ENCODE results near the gene CELF4.

Gene CELF4

GRCh38 chr18:37560003-37560402 lies 5.6 kb downstream of the CELF4 start:
- DNase-seq (ENCODE audit: low read depth, low spot score) = no peak
- in situ Hi-C loops (cut with HindIII; ENCODE audit: low sequenced_read_pairs) = no loop called here
- TF ChIP-seq CTCF (IDR thresholded peaks at IDR 0.05; ENCODE audit: low read depth, low read length) = no peak
- no peak overlapping the region for H3K4me3 ChIP-seq (ENCODE audit: low read depth, low read length)

GRCh38 chr18:37559194-37559593 lies 6.4 kb downstream of the CELF4 start:
- H3K4me3 ChIP-seq (ENCODE audit: low read depth, low read length) = no peak overlapping the region
- no peak for DNase-seq (ENCODE audit: low read depth, low spot score)
- in situ Hi-C loops (cut with HindIII; ENCODE audit: low sequenced_read_pairs) = no loop called here
- no peak for TF ChIP-seq CTCF (IDR thresholded peaks at IDR 0.05; ENCODE audit: low read depth, low read length)

- in situ Hi-C loops (cut with HindIII; ENCODE audit: low sequenced_read_pairs) = no loop called here
- TF ChIP-seq CTCF (IDR thresholded peaks at IDR 0.05; ENCODE audit: low read depth, low read length) = no peak
- no peak overlapping the region for H3K4me3 ChIP-seq (ENCODE audit: low read depth, low read length)
- no peak for DNase-seq (ENCODE audit: low read depth, low spot score)
Observed at GRCh38 chr18:37554399-37554787, 11.2 kb downstream of the CELF4 start.

- TF ChIP-seq CTCF (IDR thresholded peaks at IDR 0.05; ENCODE audit: low read depth, low read length) = no peak
- DNase-seq (ENCODE audit: low read depth, low spot score) = no peak
- in situ Hi-C loops (cut with HindIII; ENCODE audit: low sequenced_read_pairs) = no loop called here
- H3K4me3 ChIP-seq (ENCODE audit: low read depth, low read length) = no peak overlapping the region
Observed at GRCh38 chr18:37553633-37554398, 11.8 kb downstream of the CELF4 start.

GRCh38 chr18:37552286-37552685 lies 13.3 kb downstream of the CELF4 start:
- no peak for TF ChIP-seq CTCF (IDR thresholded peaks at IDR 0.05; ENCODE audit: low read depth, low read length)
- H3K4me3 ChIP-seq (ENCODE audit: low read depth, low read length) = no peak overlapping the region
- in situ Hi-C loops (cut with HindIII; ENCODE audit: low sequenced_read_pairs) = no loop called here
- no peak for DNase-seq (ENCODE audit: low read depth, low spot score)

- H3K4me3 ChIP-seq (ENCODE audit: low read depth, low read length) = no peak overlapping the region
- in situ Hi-C loops (cut with HindIII; ENCODE audit: low sequenced_read_pairs) = no loop called here
- no peak for TF ChIP-seq CTCF (IDR thresholded peaks at IDR 0.05; ENCODE audit: low read depth, low read length)
- no peak for DNase-seq (ENCODE audit: low read depth, low spot score)
Observed at GRCh38 chr18:37551846-37552245, 13.8 kb downstream of the CELF4 start.
